ENCODE data around the gene TM9SF1. TPM values are rescaled to one million over a fixed set of nuclear protein-coding genes. Genes with fewer than 3 reads are reported as not detected.

TM9SF1 gene
- total and polyA plus RNA-seq, 2 of the 13 experiments (the other 11 are each of a cell fraction or from before 2014, with no cell fraction given), result 83.2 to 110 TPM

DNA sequence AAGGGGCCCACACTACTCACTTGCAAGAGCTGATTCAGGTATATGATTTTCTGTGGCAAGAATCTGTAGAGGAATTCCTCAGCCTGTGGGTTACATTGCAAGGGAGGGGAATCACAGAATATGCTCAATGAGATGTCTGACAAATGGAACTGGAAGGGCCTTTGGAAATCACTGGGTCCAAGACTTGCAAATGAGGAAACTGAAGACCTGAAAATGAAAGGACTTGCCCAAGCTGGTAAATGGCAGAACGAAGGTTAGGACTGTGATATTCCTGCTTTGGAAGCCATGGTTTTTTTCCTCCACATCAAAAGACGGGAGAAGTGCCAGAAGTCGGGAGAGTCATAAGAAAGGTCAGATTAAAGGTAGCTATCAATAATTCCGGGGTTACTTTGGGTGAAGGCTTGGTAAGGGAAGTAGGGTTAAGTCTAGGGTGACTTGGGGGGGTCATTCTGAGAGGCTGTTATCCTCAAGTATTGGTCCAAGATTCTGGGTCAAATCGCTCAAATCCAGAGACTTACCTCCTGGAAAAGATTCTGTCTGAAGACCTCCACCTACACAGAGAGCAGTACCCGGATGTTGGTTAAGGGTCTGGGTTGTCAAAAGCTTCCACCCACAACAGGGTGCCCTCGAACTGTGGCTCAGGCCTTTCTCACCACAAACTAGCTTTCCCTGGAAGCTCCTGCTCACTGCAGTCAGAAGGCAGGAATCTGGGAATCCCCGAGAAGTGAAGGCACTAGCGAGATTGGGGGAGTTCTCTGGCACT, 49.4 kb downstream of the TM9SF1 start (continued):
- no peak for TF ChIP-seq ZUFSP (CRISPR knock-in tag; IDR thresholded peaks at IDR 0.05; ENCODE audit: borderline replicate concordance)
- TF ChIP-seq MIXL1 (CRISPR knock-in tag; IDR thresholded peaks at IDR 0.05), result no peak
- no peak; the same call in 1 of the 2 replicates for TF ChIP-seq ERF (CRISPR knock-in tag; IDR thresholded peaks at IDR 0.05)
- no peak for TF ChIP-seq AKAP8 (CRISPR knock-in tag; IDR thresholded peaks at IDR 0.05)
- no peak for TF ChIP-seq ZNF569 (CRISPR knock-in tag; IDR thresholded peaks at IDR 0.05; ENCODE audit: borderline replicate concordance)
- no peak for TF ChIP-seq MBNL3 (CRISPR knock-in tag; conservative IDR thresholded peaks at IDR 0.05)
- TF ChIP-seq CBX1 (IDR thresholded peaks at IDR 0.05; ENCODE audit: low read depth), result no peak
- TF ChIP-seq CHD4 (IDR thresholded peaks at IDR 0.05; ENCODE audit: borderline replicate concordance, low read length), result no peak
- no peak for TF ChIP-seq ZNF124 (CRISPR knock-in tag; IDR thresholded peaks at IDR 0.05)
- no peak for TF ChIP-seq IRX3 (CRISPR knock-in tag; IDR thresholded peaks at IDR 0.05; ENCODE audit: borderline replicate concordance, low read depth)
- TF ChIP-seq ZNF225 (CRISPR knock-in tag; IDR thresholded peaks at IDR 0.05), result no peak
- no peak for TF ChIP-seq ZMAT5 (CRISPR knock-in tag; IDR thresholded peaks at IDR 0.05; ENCODE audit: borderline replicate concordance, low read depth)
- no peak for TF ChIP-seq PRMT3 (CRISPR knock-in tag; IDR thresholded peaks at IDR 0.05; ENCODE audit: borderline replicate concordance, low read depth)
- TF ChIP-seq, protein P1, sequence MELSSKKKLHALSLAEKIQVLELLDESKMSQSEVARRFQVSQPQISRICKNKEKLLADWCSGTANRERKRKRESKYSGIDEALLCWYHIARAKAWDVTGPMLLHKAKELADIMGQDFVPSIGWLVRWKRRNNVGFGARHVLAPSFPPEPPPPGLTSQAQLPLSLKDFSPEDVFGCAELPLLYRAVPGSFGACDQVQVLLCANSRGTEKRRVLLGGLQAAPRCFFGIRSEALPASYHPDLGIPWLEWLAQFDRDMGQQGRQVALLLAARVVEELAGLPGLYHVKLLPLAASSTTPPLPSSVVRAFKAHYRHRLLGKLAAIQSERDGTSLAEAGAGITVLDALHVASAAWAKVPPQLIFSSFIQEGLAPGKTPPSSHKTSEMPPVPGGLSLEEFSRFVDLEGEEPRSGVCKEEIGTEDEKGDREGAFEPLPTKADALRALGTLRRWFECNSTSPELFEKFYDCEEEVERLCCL (CRISPR knock-in tag; IDR thresholded peaks at IDR 0.05; ENCODE audit: borderline replicate concordance), result peak; percentile 6; the same call in 1 of the 2 replicates
- TF ChIP-seq SETDB1 (CRISPR knock-in tag; IDR thresholded peaks at IDR 0.05; ENCODE audit: borderline replicate concordance), result no peak
- TF ChIP-seq ZNF724P (CRISPR knock-in tag; IDR thresholded peaks at IDR 0.05; ENCODE audit: borderline replicate concordance), result peak; percentile 75; the same call in 1 of the 2 replicates
- TF ChIP-seq ZNF18 (CRISPR knock-in tag; IDR thresholded peaks at IDR 0.05; ENCODE audit: insufficient replicate concordance), result no peak
- no peak; the same call in 1 of the 2 replicates for TF ChIP-seq CREBL2 (CRISPR knock-in tag; IDR thresholded peaks at IDR 0.05; ENCODE audit: borderline replicate concordance)
- no peak for TF ChIP-seq WIZ (CRISPR knock-in tag; IDR thresholded peaks at IDR 0.05)
- peak; percentile 19 for TF ChIP-seq ARNT2 (CRISPR knock-in tag; IDR thresholded peaks at IDR 0.05; ENCODE audit: low read depth)
- no peak for TF ChIP-seq E2F2 (CRISPR knock-in tag; IDR thresholded peaks at IDR 0.05; ENCODE audit: borderline replicate concordance)
